ENCODE results near the gene MYO18A. TPM values are rescaled to one million over a fixed set of nuclear protein-coding genes. Genes with fewer than 3 reads are reported as not detected.
A peak's percentile ranks its signal among the peaks of the same experiment; 100 is the strongest.

Gene MYO18A
- total and polyA plus RNA-seq, 2 of the 4 experiments (the other 2 are of a cell fraction): 22.4 to 39.1 TPM

DNA sequence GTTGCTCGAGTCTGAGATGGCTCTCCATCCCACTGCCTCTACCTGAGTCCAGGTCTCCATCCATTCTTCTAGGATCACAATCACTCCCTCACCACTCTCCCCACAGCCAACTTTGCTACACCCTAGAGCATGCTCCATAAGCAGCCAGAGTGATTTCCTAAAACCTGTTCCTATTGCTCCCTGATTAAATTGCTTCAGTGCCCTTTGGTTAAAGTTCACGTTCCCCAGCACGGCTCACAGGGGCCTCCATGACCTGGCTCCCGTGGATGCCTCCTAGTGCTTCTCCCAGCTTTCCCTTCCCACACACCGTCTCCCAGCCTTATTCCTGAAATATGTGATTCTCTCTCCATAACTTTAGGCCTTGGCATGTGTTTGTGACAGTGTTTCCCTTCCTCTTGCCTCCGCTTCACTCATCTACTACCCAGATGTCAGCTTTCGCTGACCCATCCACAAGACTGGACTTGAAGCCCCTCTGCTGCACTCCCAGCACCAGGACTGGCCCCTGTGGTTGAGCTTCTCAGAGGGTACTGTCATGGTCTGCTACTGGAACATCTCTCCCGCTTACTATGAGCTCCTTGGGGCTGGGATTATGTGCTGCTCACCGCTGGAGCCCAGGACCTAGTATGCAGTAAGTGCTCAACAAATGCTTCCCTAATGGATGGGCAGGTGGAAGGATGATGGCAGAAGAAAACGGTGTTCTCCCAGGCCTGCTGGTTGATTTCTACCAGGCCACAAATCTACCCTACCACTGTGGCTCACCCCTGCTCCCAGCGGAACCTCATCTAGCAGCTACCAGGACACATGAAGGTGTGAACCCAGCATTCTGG is 17.9 kb downstream of the MYO18A start (continued):
- TF ChIP-seq, protein P1, sequence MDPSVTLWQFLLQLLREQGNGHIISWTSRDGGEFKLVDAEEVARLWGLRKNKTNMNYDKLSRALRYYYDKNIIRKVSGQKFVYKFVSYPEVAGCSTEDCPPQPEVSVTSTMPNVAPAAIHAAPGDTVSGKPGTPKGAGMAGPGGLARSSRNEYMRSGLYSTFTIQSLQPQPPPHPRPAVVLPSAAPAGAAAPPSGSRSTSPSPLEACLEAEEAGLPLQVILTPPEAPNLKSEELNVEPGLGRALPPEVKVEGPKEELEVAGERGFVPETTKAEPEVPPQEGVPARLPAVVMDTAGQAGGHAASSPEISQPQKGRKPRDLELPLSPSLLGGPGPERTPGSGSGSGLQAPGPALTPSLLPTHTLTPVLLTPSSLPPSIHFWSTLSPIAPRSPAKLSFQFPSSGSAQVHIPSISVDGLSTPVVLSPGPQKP (IDR thresholded peaks at IDR 0.05; ENCODE audit: borderline replicate concordance, low read depth, low read length): no peak
- TF ChIP-seq NFE2L2 (IDR thresholded peaks at IDR 0.05; ENCODE audit: low read depth, low read length): no peak

DNA sequence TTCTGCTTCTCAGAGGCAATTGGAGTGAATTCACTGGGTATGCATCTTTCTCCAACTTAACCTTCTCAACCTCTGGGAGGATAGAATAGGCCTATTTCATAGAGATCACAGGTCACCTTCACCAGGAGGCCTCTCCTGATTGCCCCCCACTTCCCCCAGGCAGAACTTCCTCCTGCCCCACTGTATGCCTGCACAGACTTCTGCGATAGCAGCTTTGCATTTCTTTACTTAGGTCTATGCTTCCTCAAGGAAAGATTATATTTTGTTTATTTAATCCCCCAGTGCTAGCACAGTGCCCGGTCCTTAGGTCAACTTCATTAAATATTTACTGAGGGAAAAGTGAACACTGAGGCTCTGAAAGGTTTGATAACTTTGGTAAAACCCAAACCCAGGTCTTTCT is 19.9 kb downstream of the MYO18A start:
- peaks cover 10% of the 10 kb centered on the region for H4K20me1 ChIP-seq (ENCODE audit: insufficient read depth, low read length)
- peak overlapping the region; percentile 58 for H3K18ac ChIP-seq (ENCODE audit: low read depth, low read length)
- POLR2A ChIA-PET (ENCODE audit: unreplicated experiment): no interaction called here
- ATAC-seq (ENCODE audit: low read depth) (no peak), DNase-seq (no peak)
- BruUV-seq (replicated peaks): no TSS peak
- peak overlapping the region; percentile 65; the same call in 1 of the 2 replicates for H3K4ac ChIP-seq (ENCODE audit: low read depth, low read length)
- CTCF ChIA-PET: interaction anchor here (0.9 to 1.1 kb wide), 2 partner anchors 11 kb away, joined by 3 to 5 read pairs; no protein-coding TSS in a partner anchor
- peak overlapping the region; percentile 76; the same call in 1 of the 2 replicates for H2AK5ac ChIP-seq (ENCODE audit: low read depth, low read length)
- in situ Hi-C loops (cut with MboI; ENCODE audit: low sequenced_read_pairs) (no loop called here), intact Hi-C loops (cut with micrococcal nuclease) (no loop called here), dilution Hi-C loops (cut with HindIII; ENCODE audit: low sequenced_read_pairs, unreplicated experiment) (no loop called here)
- peak overlapping the region; percentile 73; the same call in 1 of the 2 replicates for H3K23ac ChIP-seq (ENCODE audit: low read depth, low read length)
- H2BK5ac ChIP-seq (ENCODE audit: low read depth, low read length, poor library complexity, severe bottlenecking): no peak overlapping the region
- H3K9ac ChIP-seq (ENCODE audit: low read depth, low read length): no peak overlapping the region
- H4K91ac ChIP-seq (ENCODE audit: insufficient read depth, low read depth, low read length): peak overlapping the region; percentile 84
- peaks cover 2% of the 10 kb centered on the region; the same call in 1 of the 2 replicates for H3K36me3 ChIP-seq (ENCODE audit: control insufficient read depth, insufficient read depth, low read length)
- peak overlapping the region; percentile 55 for H3K4me2 ChIP-seq (ENCODE audit: low read depth, low read length)
- H3K14ac ChIP-seq (replicated peaks; ENCODE audit: low read depth, low read length): peak overlapping the region; percentile 64
- H2AK9ac ChIP-seq (replicated peaks; ENCODE audit: low read depth, low read length, poor library complexity): peak overlapping the region; percentile 92
- H3K9me1 ChIP-seq (ENCODE audit: insufficient read depth, low read length): peaks cover 56% of the 10 kb centered on the region
- no peak overlapping the region; the same call in 1 of the 2 replicates for H4K5ac ChIP-seq (ENCODE audit: low read depth, low read length)
- H4K8ac ChIP-seq (ENCODE audit: low read depth in 2 of 2, low read length in 2 of 2): no peak overlapping the region
- H3K9me3 ChIP-seq (ENCODE audit: control insufficient read depth, insufficient read depth, low read length): no peaks in the 10 kb centered on the region
- peaks cover 38 to 87% of the 10 kb centered on the region in 2 experiments for H3K79me1 ChIP-seq (ENCODE audit: low read depth in 1 of 2, low read length in 2 of 2)
- peaks cover 58% of the 10 kb centered on the region for H3K4me1 ChIP-seq (ENCODE audit: control insufficient read depth, insufficient read depth, low read length)
- H2AFZ ChIP-seq (replicated peaks; ENCODE audit: low read length, poor library complexity): no peak overlapping the region
- no peaks in the 10 kb centered on the region for H3K27me3 ChIP-seq (ENCODE audit: control insufficient read depth, insufficient read depth, low read length)
- H2BK15ac ChIP-seq (ENCODE audit: low read depth, low read length): 0 out of 3 replicates have a peak overlapping the region, but pooled peaks have one; percentile 48
- no peak overlapping the region for H2BK20ac ChIP-seq (ENCODE audit: low read depth, low read length)
- H3K27ac ChIP-seq (ENCODE audit: insufficient read depth, low read length): peak overlapping the region; percentile 61; the same call in 1 of the 2 replicates
- no peak overlapping the region for H3K56ac ChIP-seq (ENCODE audit: extremely low read depth, insufficient read depth, low read length)
- TF ChIP-seq NFE2L2 (IDR thresholded peaks at IDR 0.05; ENCODE audit: low read depth, low read length): no peak
- TF ChIP-seq, protein P2, sequence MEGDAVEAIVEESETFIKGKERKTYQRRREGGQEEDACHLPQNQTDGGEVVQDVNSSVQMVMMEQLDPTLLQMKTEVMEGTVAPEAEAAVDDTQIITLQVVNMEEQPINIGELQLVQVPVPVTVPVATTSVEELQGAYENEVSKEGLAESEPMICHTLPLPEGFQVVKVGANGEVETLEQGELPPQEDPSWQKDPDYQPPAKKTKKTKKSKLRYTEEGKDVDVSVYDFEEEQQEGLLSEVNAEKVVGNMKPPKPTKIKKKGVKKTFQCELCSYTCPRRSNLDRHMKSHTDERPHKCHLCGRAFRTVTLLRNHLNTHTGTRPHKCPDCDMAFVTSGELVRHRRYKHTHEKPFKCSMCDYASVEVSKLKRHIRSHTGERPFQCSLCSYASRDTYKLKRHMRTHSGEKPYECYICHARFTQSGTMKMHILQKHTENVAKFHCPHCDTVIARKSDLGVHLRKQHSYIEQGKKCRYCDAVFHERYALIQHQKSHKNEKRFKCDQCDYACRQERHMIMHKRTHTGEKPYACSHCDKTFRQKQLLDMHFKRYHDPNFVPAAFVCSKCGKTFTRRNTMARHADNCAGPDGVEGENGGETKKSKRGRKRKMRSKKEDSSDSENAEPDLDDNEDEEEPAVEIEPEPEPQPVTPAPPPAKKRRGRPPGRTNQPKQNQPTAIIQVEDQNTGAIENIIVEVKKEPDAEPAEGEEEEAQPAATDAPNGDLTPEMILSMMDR (conservative IDR thresholded peaks at IDR 0.05; ENCODE audit: low read depth, low read length): no peak
- TF ChIP-seq RCOR1 (IDR thresholded peaks at IDR 0.05; ENCODE audit: insufficient replicate concordance, low read length): no peak
- TF ChIP-seq BHLHE40 (IDR thresholded peaks at IDR 0.05; ENCODE audit: low read depth, low read length): no peak
- TF ChIP-seq RFX5 (IDR thresholded peaks at IDR 0.05; ENCODE audit: low read depth, low read length): no peak
- no CpG with 5 or more reads among the region's 2 CpGs for WGBS, 2 experiments (ENCODE audit: extremely low coverage in 2 of 2, insufficient read length in 1 of 2)
- no peak overlapping the region for H2BK120ac ChIP-seq (ENCODE audit: low read depth, low read length)
- no peak overlapping the region for H3K4me3 ChIP-seq (ENCODE audit: insufficient read depth, low read depth, low read length)

All from IMR-90 (cell line).